Tibial nerve (tissue), 3 donors: Measurements from ENCODE around the gene ASB11.

Experiments
- CTCF ChIP-seq, 5 experiments: fragments of 200-600 bp in 3 of 5; fragments of 450-650 bp in 2 of 5; sonication (generic) in 3 of 5; IDR thresholded peaks; one replicate each; pipeline ENCODE4 v1.5.1; 2016 to 2019; ENCODE audit warnings: antibody characterized with exemption in 5 of 5, mild to moderate bottlenecking in 3 of 5, moderate library complexity in 2 of 5
- POLR2A ChIP-seq, 2 donors: fragments of 450-650 bp; IDR thresholded peaks; one replicate each; pipeline ENCODE4 v1.6.1; 2017; ENCODE audit warnings: antibody characterized with exemption in 2 of 2, mild to moderate bottlenecking in 2 of 2, moderate library complexity in 2 of 2

- TF ChIP-seq POLR2A (IDR thresholded peaks at IDR 0.05) (no peak), CTCF (IDR thresholded peaks at IDR 0.05) (no peak)
Measured at GRCh38 chrX:15336023-15336413, 20.6 kb upstream of the ASB11 start.
